ENCODE measurements around the gene CNPY1. TPM values are rescaled to one million over a fixed set of nuclear protein-coding genes. Genes with fewer than 3 reads are reported as not detected.

CNPY1 gene
- polyA plus RNA-seq, 2 of the 4 experiments (the other 2 are of a cell fraction) = not detected

DNA sequence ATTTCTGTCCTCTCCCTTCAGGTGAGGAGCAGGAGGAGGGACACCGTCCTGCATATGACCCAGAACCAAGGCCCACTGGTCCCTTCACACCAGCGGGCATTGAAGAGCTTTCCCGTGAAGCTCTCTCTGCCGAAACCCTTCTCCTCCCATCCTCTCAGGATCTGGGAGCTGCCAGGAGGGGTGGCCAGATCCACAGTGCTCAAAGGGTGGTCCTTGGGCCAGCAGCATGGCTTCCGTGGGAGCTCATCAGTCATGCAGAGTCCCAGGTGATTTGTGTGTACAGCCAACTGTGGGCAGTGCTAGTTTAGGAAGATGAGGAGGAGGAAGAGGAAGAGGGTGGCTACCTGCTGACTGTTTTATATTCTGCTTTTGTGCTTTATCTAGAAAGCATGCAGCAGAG lies 28.4 kb downstream of the CNPY1 start:
- WGBS (ENCODE audit: missing lambda C conversion rate) = 35% methylated on average over 5 of the region's 5 CpGs
- CTCF ChIA-PET = interaction anchor here (0.8 kb wide), 1 partner anchor 40 kb away, joined by 3 read pairs; no protein-coding TSS in a partner anchor
- ATAC-seq (no peak), DNase-seq (ENCODE audit: low read depth in 1 of 2, low spot score in 1 of 2) (no peak), FAIRE-seq (no peak)
- Histone ChIP-seq H3K9me3 (no peaks in the 10 kb centered on the region), H3K4me3 (no peak overlapping the region), H3K4me2 (no peak overlapping the region), H3K27ac (no peak overlapping the region), H3K4me1 (no peaks in the 10 kb centered on the region)
- TF ChIP-seq MAFK (IDR thresholded peaks at IDR 0.05; ENCODE audit: partially characterized antibody) = no peak
- TF ChIP-seq, protein P1, sequence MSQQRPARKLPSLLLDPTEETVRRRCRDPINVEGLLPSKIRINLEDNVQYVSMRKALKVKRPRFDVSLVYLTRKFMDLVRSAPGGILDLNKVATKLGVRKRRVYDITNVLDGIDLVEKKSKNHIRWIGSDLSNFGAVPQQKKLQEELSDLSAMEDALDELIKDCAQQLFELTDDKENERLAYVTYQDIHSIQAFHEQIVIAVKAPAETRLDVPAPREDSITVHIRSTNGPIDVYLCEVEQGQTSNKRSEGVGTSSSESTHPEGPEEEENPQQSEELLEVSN (IDR thresholded peaks at IDR 0.05; ENCODE audit: borderline replicate concordance, low read depth) = no peak
- TF ChIP-seq SMC3 (IDR thresholded peaks at IDR 0.05) = no peak
- no peak for TF ChIP-seq FOXS1 (CRISPR knock-in tag; IDR thresholded peaks at IDR 0.05)
- TF ChIP-seq, protein P2, sequence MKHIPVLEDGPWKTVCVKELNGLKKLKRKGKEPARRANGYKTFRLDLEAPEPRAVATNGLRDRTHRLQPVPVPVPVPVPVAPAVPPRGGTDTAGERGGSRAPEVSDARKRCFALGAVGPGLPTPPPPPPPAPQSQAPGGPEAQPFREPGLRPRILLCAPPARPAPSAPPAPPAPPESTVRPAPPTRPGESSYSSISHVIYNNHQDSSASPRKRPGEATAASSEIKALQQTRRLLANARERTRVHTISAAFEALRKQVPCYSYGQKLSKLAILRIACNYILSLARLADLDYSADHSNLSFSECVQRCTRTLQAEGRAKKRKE (CRISPR knock-in tag; IDR thresholded peaks at IDR 0.05; ENCODE audit: low read depth) = no peak
- no peak for TF ChIP-seq ZSCAN20 (CRISPR knock-in tag; IDR thresholded peaks at IDR 0.05)
- TF ChIP-seq EHF (CRISPR knock-in tag; IDR thresholded peaks at IDR 0.05) = no peak
- TF ChIP-seq JUN (IDR thresholded peaks at IDR 0.05) = no peak
- TF ChIP-seq, protein P3, sequence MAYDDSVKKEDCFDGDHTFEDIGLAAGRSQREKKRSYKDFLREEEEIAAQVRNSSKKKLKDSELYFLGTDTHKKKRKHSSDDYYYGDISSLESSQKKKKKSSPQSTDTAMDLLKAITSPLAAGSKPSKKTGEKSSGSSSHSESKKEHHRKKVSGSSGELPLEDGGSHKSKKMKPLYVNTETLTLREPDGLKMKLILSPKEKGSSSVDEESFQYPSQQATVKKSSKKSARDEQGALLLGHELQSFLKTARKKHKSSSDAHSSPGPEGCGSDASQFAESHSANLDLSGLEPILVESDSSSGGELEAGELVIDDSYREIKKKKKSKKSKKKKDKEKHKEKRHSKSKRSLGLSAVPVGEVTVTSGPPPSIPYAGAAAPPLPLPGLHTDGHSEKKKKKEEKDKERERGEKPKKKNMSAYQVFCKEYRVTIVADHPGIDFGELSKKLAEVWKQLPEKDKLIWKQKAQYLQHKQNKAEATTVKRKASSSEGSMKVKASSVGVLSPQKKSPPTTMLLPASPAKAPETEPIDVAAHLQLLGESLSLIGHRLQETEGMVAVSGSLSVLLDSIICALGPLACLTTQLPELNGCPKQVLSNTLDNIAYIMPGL (CRISPR knock-in tag; IDR thresholded peaks at IDR 0.05; ENCODE audit: borderline replicate concordance) = no peak
- TF ChIP-seq POLR2AphosphoS2 (conservative IDR thresholded peaks at IDR 0.05; ENCODE audit: low read length) = no peak
- no peak for TF ChIP-seq MAZ (IDR thresholded peaks at IDR 0.05; ENCODE audit: borderline replicate concordance, low read depth, low read length)
- TF ChIP-seq RCOR1 (IDR thresholded peaks at IDR 0.05; ENCODE audit: low read depth, low read length) = no peak
- TF ChIP-seq HOXB13 (CRISPR knock-in tag; IDR thresholded peaks at IDR 0.05; ENCODE audit: low read depth) = no peak
- no peak for TF ChIP-seq EP300 (IDR thresholded peaks at IDR 0.05)
- no peak for TF ChIP-seq KDM5A (IDR thresholded peaks at IDR 0.05)
- TF ChIP-seq RNF2 (IDR thresholded peaks at IDR 0.05; ENCODE audit: borderline replicate concordance, low read depth) = no peak
- TF ChIP-seq, protein P4, sequence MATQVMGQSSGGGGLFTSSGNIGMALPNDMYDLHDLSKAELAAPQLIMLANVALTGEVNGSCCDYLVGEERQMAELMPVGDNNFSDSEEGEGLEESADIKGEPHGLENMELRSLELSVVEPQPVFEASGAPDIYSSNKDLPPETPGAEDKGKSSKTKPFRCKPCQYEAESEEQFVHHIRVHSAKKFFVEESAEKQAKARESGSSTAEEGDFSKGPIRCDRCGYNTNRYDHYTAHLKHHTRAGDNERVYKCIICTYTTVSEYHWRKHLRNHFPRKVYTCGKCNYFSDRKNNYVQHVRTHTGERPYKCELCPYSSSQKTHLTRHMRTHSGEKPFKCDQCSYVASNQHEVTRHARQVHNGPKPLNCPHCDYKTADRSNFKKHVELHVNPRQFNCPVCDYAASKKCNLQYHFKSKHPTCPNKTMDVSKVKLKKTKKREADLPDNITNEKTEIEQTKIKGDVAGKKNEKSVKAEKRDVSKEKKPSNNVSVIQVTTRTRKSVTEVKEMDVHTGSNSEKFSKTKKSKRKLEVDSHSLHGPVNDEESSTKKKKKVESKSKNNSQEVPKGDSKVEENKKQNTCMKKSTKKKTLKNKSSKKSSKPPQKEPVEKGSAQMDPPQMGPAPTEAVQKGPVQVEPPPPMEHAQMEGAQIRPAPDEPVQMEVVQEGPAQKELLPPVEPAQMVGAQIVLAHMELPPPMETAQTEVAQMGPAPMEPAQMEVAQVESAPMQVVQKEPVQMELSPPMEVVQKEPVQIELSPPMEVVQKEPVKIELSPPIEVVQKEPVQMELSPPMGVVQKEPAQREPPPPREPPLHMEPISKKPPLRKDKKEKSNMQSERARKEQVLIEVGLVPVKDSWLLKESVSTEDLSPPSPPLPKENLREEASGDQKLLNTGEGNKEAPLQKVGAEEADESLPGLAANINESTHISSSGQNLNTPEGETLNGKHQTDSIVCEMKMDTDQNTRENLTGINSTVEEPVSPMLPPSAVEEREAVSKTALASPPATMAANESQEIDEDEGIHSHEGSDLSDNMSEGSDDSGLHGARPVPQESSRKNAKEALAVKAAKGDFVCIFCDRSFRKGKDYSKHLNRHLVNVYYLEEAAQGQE (IDR thresholded peaks at IDR 0.05) = no peak
- no peak for TF ChIP-seq HOXB5 (CRISPR knock-in tag; IDR thresholded peaks at IDR 0.05)
- POLR2A ChIA-PET = no interaction called here

DNA sequence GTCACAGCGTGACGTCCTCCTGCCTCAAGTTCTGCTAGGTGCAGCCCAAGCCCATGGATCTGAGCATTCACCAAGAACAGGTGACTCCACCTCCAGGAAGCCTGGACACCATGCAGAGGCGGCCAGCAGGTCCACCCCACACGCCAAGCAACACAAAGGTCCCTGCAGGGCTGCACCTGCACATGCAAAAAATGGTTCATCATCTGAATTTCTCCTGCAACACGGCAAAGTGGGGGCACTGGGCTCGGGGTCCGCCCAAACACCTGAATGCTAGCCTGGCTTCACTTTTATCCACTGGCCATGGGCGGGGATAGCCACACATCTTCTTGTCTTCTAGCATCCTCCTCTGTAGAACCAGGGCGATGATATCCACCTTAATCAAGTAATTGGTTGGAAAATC lies 28.9 kb downstream of the CNPY1 start:
- no peak for DNase-seq (ENCODE audit: low read depth in 1 of 2, low spot score in 1 of 2)
- Histone ChIP-seq H3K4me1 (no peaks in the 10 kb centered on the region), H3K27ac (no peak overlapping the region), H3K9me3 (no peaks in the 10 kb centered on the region), H3K4me3 (no peak overlapping the region), H3K4me2 (no peak overlapping the region)
- WGBS (ENCODE audit: missing lambda C conversion rate) = 16% methylated on average over 9 of the region's 9 CpGs
- ChIA-PET POLR2A (no interaction called here), CTCF (no interaction called here)
- no peak for ATAC-seq
- FAIRE-seq = no peak
- no peak for TF ChIP-seq BHLHE40 (IDR thresholded peaks at IDR 0.05; ENCODE audit: low read depth, low read length)
- TF ChIP-seq HEYL (CRISPR knock-in tag; IDR thresholded peaks at IDR 0.05) = no peak
- TF ChIP-seq, protein P4 (IDR thresholded peaks at IDR 0.05) = no peak
- TF ChIP-seq ZNF302 (CRISPR knock-in tag; IDR thresholded peaks at IDR 0.05) = no peak
- no peak for TF ChIP-seq RARB (CRISPR knock-in tag; IDR thresholded peaks at IDR 0.05)
- TF ChIP-seq RFX5 (IDR thresholded peaks at IDR 0.05) = no peak
- no peak for TF ChIP-seq TP53 (CRISPR knock-in tag; IDR thresholded peaks at IDR 0.05)
- no peak for TF ChIP-seq POLR2AphosphoS2 (conservative IDR thresholded peaks at IDR 0.05; ENCODE audit: low read length)
- no peak for TF ChIP-seq EP300 (IDR thresholded peaks at IDR 0.05)
- TF ChIP-seq, protein P5, sequence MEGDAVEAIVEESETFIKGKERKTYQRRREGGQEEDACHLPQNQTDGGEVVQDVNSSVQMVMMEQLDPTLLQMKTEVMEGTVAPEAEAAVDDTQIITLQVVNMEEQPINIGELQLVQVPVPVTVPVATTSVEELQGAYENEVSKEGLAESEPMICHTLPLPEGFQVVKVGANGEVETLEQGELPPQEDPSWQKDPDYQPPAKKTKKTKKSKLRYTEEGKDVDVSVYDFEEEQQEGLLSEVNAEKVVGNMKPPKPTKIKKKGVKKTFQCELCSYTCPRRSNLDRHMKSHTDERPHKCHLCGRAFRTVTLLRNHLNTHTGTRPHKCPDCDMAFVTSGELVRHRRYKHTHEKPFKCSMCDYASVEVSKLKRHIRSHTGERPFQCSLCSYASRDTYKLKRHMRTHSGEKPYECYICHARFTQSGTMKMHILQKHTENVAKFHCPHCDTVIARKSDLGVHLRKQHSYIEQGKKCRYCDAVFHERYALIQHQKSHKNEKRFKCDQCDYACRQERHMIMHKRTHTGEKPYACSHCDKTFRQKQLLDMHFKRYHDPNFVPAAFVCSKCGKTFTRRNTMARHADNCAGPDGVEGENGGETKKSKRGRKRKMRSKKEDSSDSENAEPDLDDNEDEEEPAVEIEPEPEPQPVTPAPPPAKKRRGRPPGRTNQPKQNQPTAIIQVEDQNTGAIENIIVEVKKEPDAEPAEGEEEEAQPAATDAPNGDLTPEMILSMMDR (IDR thresholded peaks at IDR 0.05) = no peak
- TF ChIP-seq CHD2 (IDR thresholded peaks at IDR 0.05; ENCODE audit: low read length, partially characterized antibody) = no peak
